HG03342 (cell line): ENCODE measurements around the gene ARL4C.

Source experiments
- ATAC-seq: cut with Tn5 transposase; IDR thresholded peaks from one replicate; pipeline ENCODE4 v1.9.1; 2021; ENCODE audit warnings: mild to moderate bottlenecking, moderate library complexity; ENCODE audit not compliant: unreplicated experiment

Gene ARL4C

DNA sequence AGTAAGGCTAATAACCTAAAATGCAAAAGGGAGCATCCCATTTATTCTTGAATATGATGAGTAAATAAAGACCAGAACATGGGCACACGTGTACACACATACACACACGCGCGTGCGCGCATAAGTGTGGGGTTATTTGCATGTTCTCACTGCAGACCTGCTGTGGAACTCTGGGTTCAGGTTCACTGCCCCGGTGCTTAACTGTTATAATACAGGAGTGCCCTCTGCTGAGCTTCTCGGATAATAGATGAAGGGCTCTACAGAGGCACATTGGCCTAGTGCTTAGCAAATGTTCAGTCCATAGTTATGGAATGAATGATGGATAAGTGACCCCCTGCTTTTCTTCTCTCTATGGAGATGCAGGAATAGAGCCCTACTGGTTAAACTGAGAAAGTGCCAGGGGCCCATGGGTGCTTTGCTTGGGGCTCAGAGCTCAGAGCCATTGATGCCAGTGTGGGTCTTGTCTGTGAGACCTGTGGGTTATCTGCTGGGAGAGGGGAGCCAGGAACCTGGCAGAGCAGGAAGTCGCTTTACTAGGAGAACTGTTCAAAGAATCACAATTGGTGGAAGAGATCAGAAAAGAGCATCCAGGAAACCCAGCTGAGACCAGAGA lies 3.6 kb upstream of the ARL4C start:
- ATAC-seq = peak; percentile 41

DNA sequence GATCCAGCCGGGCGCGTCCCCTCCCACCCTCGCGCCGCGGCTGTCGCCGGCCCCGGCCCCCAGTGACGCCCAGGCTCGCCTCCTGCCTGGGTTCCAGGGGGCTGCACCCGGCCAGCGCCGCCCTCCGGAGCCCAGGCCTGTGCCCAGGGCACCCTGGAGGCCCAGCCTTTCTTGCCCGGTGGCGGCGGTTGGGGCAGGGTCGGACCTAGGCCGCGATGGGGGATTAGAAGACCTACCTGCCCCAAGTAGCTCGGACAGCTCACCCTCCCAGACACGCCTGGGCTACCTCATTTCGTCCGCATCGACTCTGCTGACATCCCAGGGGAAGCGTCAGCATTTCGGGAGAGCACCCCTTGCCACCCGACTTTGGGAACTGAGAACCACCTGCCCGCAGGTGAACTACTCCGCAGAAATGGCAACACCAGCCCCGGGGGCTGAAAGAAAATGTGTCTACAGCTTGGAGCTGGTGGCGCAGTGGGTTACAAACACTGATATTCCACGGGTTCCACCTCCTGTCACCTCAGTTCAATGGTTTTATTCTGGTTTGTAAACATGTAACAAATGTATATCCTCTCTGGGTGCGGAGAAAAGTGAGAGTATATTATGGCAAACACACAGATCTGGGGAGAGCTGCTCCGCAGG lies 834 bp upstream of the ARL4C start:
- ATAC-seq = no peak

DNA sequence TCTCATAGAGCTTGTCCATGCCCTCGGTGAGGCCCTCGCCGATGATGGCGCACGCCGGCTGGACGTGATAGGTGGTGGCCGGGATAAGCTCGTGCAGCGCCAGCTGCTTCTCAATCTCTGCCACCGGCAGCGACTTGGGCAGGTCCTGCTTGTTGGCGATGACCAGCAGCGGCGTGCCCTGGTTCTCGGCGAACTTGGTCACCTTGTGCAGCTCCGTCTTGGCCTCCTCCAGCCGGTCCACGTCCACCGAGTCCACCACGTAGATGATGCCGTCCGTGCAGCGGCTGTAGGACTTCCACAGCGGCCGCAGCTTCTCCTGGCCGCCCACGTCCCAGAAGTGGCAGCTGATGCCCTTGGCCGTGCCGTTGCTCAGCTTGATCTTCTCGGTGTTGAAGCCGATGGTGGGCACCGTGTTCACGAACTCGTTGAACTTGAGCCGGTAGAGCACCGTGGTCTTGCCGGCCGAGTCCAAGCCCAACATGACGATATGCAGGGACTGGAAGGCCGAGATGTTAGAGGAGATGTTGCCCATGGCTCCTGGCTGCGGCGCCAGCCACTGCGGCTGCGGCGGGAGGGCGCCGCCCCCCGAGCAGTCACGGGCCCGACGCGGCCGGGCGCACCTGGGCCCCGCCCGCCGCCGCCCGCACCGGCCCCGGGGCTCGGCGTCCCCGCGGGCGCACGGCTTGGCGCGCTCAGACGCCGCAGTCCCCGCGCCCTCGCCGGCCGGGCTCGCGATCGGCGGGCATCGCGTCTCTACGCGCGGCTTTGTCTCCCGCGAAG lies 636 bp downstream of the ARL4C start:
- ATAC-seq = peak; percentile 51

DNA sequence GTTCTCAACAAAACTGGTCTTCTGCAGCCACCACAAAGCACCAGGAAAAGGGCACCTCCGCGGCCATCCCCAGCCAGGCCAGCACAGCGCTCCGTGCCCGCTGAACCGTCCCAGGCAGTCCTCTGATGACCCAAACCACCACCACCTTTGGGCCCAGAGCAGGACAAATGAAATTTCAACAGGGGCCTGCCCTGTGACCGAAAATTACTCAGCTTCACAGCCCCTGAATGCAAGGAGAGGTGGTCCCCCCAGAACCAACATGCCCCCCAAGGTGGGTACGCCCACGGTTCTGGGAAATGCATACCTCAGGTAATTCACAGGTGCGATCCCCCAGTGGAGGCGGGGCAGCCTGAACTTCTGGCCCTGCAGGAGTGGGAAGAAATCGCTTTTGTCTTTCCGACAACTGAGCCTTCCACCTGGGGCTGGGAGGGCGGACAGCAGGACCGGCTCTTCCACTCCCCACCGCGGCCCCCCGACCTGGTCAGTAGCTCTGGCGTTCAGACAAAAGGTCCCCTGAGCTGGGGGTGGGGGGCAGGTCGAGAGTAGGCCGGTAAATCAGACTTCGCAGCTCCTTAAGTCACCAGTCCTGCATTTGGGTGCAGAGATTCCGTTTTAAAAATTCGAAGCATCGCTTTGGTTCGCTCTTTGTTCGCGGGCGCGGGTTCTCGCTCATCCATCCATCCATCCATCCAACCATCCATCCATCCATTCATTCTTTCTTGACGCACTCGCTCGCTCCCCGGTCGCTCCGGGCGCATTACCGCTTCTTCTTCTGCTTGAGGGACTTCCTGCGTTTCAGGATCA lies 1.4 kb downstream of the ARL4C start:
- no peak for ATAC-seq

DNA sequence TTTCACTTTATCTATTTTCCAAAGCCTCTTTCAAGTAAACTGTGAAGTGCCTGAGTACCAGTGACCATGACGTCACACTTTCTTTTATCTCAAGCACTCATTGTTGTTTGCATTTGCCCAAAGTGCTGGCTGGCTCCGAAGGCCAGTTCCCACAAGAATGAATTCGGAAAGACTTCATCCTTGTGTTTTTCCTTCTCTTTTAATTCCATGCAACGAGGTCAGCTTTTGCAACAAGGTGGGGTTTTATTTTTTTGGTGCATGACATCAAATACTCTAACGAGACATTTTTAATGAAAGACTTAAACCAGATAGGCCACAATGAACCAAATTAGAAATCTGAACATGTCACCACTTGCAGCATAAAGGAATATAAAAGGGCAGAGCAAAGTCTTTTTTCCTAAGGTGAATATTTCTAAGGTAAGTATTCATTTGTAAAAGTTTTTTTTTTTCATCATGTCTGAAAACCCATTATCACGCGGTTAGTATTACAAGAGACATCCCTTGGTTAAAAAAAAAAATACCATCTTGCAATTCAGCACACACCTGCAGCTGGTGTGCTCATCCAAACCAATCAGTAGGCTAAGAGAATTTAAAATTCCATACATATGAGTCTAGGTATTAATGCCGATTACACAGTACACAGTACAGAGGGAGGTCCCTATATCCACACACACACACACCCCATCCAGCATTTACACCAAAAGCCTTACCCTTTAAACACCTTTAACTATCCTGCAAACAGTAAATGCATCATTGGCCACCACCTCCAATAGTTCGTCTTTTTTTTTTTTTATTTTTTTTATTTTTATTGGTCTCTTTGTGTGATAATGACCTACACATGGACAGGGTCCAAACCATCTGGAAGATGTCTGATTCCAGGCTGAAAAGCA lies 2.3 kb downstream of the ARL4C start:
- ATAC-seq = no peak

DNA sequence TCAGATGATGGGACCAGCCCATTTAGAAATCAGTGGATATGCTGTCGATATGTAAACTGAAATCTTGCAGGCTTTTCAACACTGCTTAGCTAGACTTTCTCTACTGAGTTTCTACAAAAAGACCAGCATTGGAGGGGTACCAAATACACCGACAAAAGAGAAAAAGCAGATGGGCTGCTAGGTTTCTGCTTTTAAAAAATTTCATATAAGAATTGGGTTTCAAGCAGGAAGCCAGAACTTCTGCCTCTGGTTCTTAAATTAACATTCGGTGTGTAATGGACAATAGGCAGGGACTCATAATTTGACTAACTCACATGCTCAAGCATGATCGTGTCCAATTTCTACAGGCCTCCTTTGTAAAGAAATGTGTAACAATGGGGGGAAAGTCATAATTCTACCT lies 3.1 kb downstream of the ARL4C start:
- no peak for ATAC-seq

DNA sequence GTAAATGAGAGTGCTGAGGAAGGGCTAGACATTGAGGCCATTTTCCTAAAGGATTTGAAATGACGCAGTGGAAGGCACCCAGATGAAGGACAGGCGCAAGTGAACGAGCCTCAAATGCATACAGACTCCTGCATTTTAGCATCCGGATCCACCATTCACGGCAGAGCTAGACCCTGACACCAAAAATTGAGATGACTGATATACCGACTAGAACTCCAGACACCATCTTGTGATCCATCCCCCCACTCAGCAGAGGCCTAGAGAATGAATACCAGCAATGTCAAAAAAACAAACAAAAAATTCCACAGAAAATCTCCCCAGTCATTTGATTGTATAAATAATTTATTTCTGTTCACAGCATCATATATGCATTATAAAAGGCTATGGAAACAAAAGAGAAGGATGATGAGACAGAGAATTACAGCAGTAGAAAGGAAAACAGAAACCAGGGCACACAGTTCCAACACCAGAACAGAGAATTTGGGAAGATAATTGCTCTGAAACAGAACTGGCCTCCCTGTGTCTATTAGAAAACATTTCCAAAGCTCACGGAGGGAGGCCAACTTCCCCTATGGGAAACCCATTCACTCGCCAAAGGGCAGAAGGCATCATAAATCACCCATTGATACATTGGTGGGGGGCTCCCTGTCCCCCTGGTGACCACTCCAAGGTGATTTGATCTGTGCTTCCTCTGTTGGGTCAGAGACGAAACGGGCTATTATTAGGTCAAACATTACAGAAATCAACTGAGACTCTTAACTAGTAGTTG lies 4.0 kb downstream of the ARL4C start:
- ATAC-seq = no peak

DNA sequence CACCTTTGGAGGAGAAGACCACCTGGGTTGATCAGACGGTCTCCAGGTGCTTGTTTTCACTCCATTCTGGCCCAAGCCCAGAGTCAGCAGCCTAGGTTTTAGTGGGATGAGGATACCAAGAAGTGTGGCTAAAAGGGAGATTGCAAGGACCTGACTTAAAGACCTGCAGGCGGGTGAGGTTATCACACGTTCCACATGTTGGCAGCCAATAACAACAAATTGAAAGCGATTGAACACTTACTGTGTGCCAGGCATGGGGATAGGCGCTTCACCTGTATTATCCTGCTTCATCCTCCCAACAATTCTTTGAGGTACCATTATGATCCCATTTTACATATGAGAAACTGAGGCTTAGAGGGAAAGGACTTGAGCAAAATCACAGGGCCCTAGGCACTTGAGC lies 5.0 kb downstream of the ARL4C start:
- ATAC-seq = no peak

DNA sequence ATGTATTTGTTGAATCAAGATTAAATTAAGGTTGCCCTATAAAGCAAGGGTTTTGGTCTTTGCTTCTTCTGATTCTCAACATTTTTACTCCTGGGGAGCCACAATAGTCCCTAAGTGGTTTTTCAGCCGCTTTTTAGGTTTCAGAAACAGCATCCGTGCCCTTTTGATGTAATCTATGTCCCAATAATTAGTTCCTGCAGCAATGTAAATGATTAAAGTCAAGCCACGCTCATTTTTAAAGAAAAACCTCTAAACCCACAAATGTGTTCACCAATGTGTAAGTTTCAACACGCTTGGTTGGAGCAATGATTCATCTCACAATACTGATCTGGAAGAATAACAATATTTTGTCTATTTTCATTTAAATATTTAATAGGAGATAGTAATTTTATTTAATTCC lies 5.6 kb downstream of the ARL4C start:
- no peak for ATAC-seq

DNA sequence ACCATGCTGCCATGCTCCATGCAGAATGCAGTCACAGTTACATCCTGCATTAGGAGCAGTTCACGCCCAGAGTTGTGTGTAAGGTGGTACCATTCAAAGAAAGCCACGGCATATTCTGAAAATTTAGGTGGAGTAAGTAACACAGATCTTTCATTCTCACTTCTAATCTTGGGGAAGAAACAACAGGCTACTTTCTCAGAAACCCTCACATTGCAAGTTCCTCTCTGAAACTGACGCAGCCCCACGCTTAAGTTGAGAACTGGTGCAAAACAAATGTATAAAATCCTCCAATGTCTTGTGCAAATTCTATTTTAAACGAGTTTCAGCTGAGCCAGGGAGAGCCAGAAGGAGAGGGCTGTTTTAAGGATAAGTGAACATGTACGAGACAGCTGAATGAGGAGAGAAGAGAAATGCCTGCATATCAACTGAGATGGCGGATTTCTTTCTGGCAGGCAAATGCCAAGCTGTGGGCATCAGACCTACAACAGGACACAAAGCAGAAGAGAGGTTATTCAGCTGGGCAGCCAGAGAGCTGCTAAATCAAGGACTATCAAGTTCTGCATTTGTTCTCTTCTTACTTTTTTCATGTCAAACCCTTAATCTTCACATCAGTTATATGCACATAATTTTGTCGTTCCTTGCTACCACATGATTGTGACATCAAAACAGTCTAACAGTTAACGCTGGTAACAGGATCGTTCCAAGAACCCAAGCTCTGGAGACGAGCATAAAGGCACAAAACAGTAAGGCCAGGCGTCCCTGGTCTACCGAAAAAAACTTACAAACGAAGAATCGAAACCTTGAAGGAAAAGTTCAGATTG lies 6.4 kb downstream of the ARL4C start:
- no peak for ATAC-seq

DNA sequence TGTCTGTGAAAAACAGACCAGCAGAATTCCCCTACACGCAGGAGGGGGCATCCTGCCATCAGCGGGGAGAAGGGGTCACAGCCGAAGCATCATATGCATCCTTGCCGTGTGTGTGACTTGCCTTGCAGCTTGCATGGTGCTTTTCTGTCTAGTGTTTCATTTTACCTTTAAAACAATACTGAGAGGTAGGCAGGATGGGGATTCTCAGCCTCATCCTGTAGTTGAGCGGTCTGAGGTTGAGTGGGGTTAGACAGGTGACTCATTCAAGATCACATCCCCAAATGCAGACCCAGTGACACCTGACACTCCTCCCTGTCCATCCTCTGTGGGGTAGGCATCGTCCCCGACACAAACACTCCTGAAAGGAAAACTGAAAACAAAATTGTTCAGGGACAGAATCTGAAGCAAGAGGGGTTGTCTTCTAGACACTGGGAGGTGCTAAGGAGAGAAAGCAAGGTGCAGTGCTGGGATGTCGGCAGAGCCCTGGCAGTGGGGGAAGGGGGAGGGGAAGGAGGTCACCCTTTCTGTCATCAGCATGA lies 7.9 kb downstream of the ARL4C start:
- ATAC-seq = peak; percentile 69

DNA sequence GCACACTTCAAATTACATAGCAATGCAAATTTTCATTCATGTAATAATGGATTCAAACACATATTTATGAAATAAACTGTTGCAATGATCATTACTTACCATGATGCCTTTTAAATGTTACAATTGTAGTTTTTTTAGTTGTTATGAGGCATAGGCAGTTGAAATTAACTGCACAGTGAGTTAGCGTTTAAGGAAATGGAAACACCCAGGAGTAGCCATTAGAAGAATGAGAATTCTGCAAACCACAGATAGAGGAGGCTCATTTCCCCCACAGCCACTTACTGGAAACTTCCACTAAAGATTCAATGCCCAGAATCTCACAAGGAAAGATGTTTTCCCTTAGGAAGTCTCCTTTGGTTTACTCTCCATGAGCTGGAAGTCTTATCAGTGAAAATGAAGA lies 8.4 kb downstream of the ARL4C start:
- no peak for ATAC-seq

DNA sequence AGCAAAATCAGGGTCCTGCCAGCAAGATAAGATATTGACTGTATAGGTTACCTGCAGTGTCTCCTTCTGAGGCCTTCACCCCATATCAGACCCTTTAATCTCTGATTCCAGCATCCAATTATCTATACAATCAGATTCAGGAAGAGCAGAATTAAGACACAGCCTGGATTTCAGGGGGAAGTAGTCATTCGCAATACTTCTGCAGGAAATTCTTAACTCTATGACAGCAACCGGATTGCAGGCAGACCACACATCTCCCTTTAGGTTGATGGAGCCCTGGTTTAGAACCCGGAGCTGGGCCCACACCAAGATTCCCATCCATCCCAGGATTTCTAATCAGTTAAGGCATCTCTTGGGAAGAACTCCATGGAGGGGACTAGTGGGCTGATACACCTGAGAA lies 9.5 kb downstream of the ARL4C start:
- no peak for ATAC-seq

DNA sequence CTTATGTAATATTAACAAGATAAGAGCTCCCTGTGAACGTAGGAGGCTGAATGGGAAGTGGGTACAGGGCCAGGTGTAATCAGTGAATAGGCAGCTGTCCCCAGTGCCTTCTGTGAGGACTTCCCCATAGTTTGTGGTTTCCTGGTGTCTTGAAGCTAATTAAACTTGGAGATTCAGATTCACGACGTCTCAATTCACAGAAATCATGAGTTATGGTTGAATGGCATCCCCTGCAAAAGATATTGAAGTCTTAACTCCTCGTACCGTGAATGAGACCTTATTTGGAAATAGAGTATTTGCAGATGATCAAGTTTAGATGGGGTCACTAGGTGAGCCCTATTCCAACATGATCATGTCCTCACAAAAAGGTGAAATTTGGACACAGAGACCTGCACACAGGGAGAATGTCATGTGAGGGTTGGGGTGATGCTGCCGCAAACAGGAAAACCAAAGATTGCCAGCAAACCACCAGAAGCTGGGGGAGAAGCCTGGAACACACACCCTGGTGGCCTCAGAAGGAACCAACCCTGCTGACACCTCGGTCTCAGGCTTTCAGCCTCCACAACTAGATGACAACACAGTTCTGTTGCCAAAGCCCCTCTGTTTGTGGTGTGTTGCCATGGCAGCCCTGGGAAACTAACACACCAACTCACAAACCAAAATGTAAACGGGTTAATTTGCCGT lies 13.2 kb downstream of the ARL4C start:
- peak; percentile 67 for ATAC-seq

DNA sequence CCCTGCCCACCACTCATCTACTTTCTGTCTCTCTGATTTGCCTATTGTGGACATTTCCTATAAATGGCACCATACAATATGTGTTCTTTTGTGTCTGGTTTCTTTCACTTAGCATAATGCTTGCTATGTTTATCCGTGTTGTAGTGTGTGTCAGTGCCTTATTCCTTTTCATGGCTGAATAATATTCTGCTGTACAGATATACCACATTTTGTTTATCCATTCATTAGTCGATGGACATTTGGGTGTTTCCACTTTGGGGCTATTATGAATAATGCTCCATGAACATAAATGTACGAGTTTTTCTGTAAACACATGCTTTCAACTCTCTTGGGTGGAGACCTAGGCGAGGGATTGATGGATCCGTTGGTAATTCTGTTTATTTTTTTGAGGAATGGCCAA lies 15.6 kb downstream of the ARL4C start:
- ATAC-seq = no peak

DNA sequence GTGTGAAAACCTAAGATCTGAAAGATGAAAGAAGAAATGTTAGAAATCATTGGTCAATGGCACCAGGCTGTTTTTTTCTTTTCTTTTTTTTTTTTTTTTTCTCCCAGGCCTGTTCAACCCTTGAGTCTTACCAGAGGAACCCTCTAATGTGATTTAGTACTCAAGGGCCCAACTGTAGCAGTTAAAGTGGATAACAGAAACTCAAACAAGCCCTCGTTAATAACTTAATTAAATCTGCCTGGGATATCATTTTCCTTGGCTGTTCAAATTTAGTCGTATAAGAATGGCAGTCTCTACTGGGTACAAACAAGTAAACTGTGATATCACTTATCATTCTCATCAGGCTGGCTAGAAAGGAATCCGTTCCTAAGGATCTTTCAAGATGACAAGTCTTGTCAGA lies 16.5 kb downstream of the ARL4C start:
- no peak for ATAC-seq

DNA sequence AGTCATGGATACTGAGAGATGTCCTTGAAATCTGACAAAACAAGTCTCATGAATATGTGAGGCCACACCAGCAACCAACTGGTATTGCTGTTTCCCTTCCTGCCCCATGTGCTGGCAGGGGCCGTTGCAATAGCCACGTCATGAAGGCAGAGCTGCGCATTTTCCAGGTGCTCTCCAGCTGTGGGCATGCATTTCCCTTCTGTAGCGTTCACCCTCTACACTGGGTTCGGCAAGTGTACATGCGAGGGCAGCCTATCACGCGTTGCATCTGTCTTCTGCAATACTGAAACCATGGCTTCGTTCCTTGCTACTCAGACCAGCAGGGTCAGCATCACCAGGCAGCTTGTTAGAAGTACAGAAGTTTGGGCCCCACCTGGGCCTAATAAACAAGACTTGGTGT lies 17.4 kb downstream of the ARL4C start:
- no peak for ATAC-seq
